Mesenchymal stem cell (in vitro differentiated cells and primary cell): Measurements from ENCODE around the gene PGLYRP2.
"Not testable (repeated sequence)": the region's sequence is repeated elsewhere in the genome, so short reads cannot be mapped to it uniquely, and the experiment has no call there.

Experiments
- DNase-seq: peaks from one replicate; pipeline ENCODE4 v3.0.0-alpha.2; 2013
- H2AFZ ChIP-seq: one replicate; pipeline ENCODE4 v1.6.1; 2013; ENCODE audit warnings: low read depth, mild to moderate bottlenecking, control low read depth, inconsistent platforms, low read length, moderate library complexity
- H2AK5ac ChIP-seq: 2 replicates; pipeline ENCODE4 v1.6.1; 2013; ENCODE audit warnings: low read length, moderate library complexity, mild to moderate bottlenecking, inconsistent platforms; ENCODE audit not compliant: severe bottlenecking
- H2BK120ac ChIP-seq: one replicate; pipeline ENCODE4 v1.6.1; 2013; ENCODE audit warnings: low read depth, mild to moderate bottlenecking, inconsistent platforms, low read length, moderate library complexity
- H2BK12ac ChIP-seq, 2 experiments: one replicate each; pipeline ENCODE4 v1.6.1; 2013; ENCODE audit warnings: inconsistent platforms in 2 of 2, low read length in 2 of 2, mild to moderate bottlenecking in 2 of 2, moderate library complexity in 2 of 2, control low read depth in 1 of 2
- H2BK15ac ChIP-seq: one replicate; pipeline ENCODE4 v1.6.1; 2013; ENCODE audit warnings: mild to moderate bottlenecking, low read depth, inconsistent platforms; ENCODE audit not compliant: poor library complexity, severe bottlenecking
- H2BK5ac ChIP-seq: 2 replicates; pipeline ENCODE4 v1.6.1; 2013; ENCODE audit warnings: low read depth, mild to moderate bottlenecking, low read length, control low read depth, inconsistent platforms; ENCODE audit not compliant: poor library complexity, severe bottlenecking
- H3K14ac ChIP-seq, 2 experiments: one replicate each; pipeline ENCODE4 v1.6.1; 2013; ENCODE audit warnings: inconsistent platforms in 2 of 2, low read length in 2 of 2, control low read depth in 1 of 2, mild to moderate bottlenecking in 1 of 2, moderate library complexity in 1 of 2
- H3K18ac ChIP-seq, 2 experiments: one replicate each; pipeline ENCODE4 v1.6.1; 2013; ENCODE audit warnings: inconsistent platforms in 2 of 2, low read length in 2 of 2, control low read depth in 1 of 2, low read depth in 1 of 2, mild to moderate bottlenecking in 1 of 2
- H3K23ac ChIP-seq, 2 experiments: one replicate each; pipeline ENCODE4 v1.6.1; 2013; ENCODE audit warnings: inconsistent platforms in 2 of 2, low read length in 2 of 2, mild to moderate bottlenecking in 2 of 2, moderate library complexity in 2 of 2, control low read depth in 1 of 2
- H3K27ac ChIP-seq: 2 replicates; pipeline ENCODE4 v1.5.1; 2013; ENCODE audit warnings: mild to moderate bottlenecking, moderate library complexity, low read length, control low read depth, inconsistent platforms; ENCODE audit not compliant: poor library complexity, severe bottlenecking
- H3K27me3 ChIP-seq, 2 experiments: 2 replicates each; pipeline versions ENCODE4 v1.6.1 to v1.7.0; 2013; ENCODE audit warnings: low read length in 2 of 2, mild to moderate bottlenecking in 2 of 2, moderate library complexity in 2 of 2, control low read depth in 1 of 2, inconsistent platforms in 1 of 2; ENCODE audit not compliant: control insufficient read depth in 1 of 2, insufficient read depth in 1 of 2
- H3K36me3 ChIP-seq, 2 experiments: 2 replicates each; pipeline versions ENCODE4 v1.6.1 to v1.7.0; 2013; ENCODE audit warnings: low read length in 2 of 2, control low read depth in 1 of 2, inconsistent platforms in 1 of 2, low read depth in 1 of 2, mild to moderate bottlenecking in 1 of 2; ENCODE audit not compliant: insufficient read depth in 2 of 2, control insufficient read depth in 1 of 2
- H3K4ac ChIP-seq, 2 experiments: one replicate each; pipeline ENCODE4 v1.6.1; 2013; ENCODE audit warnings: inconsistent platforms in 2 of 2, low read length in 2 of 2, mild to moderate bottlenecking in 2 of 2, moderate library complexity in 2 of 2, control low read depth in 1 of 2, low read depth in 1 of 2
- H3K4me1 ChIP-seq: 2 replicates; pipeline ENCODE4 v1.6.1; 2013; ENCODE audit warnings: low read depth, low read length, control low read depth; ENCODE audit not compliant: control insufficient read depth, insufficient read depth
- H3K4me2 ChIP-seq: 2 replicates; pipeline ENCODE4 v1.6.1; 2013; ENCODE audit warnings: low read length, mild to moderate bottlenecking, inconsistent platforms; ENCODE audit not compliant: poor library complexity, severe bottlenecking
- H3K4me3 ChIP-seq, 2 experiments: 2 replicates each; pipeline versions ENCODE4 v1.5.1 to v1.7.0; 2013; ENCODE audit warnings: low read length in 2 of 2, mild to moderate bottlenecking in 2 of 2, control low read depth in 1 of 2, low read depth in 1 of 2; ENCODE audit not compliant: insufficient read depth in 1 of 2
- H3K79me1 ChIP-seq: replicated peaks from 2 replicates; pipeline ENCODE4 v1.6.1; 2013; ENCODE audit warnings: mild to moderate bottlenecking, control low read depth, low read length, inconsistent platforms; ENCODE audit not compliant: poor library complexity, severe bottlenecking
- H3K9ac ChIP-seq: 2 replicates; pipeline ENCODE4 v1.7.0; 2013; ENCODE audit warnings: mild to moderate bottlenecking, low read length, moderate library complexity
- H3K9me3 ChIP-seq: 2 replicates; pipeline ENCODE4 v1.7.0; 2013; ENCODE audit warnings: mild to moderate bottlenecking, low read length; ENCODE audit not compliant: control insufficient read depth
- H4K8ac ChIP-seq: one replicate; pipeline ENCODE4 v1.6.1; 2013; ENCODE audit warnings: inconsistent platforms, mild to moderate bottlenecking, low read length, moderate library complexity
- H4K91ac ChIP-seq: one replicate; pipeline ENCODE4 v1.6.1; 2013; ENCODE audit warnings: mild to moderate bottlenecking, low read length, inconsistent platforms
- WGBS: methylation state at CpG from one replicate; pipeline ENCODE4 v1.1.7; 2013; ENCODE audit warnings: mixed read lengths; 5-methylcytosine and 5-hydroxymethylcytosine counted together

The PGLYRP2 gene

DNA sequence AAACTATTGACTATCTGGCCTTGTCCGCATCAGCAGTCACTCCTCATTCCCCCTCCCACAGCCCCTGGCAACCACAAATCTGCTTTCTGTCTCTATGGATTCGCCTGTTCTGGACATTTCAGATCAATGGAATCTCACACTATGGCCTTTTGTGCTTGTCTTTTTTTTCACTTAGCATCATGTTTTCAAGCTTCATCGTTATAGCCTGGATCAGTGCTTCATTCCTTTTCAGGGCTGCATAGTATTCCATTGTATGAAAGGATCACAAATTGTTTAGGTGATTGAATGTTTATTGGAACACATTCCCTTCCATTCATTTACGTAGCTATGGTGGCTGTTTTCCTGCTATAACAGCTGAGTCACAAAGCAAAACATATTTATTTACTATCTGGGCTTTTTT, 7.7 kb upstream of the PGLYRP2 start:
- Histone ChIP-seq H2BK120ac (no peak overlapping the region), H4K8ac (no peak overlapping the region), H2BK5ac (no peak overlapping the region), H2BK12ac (no peak overlapping the region), H3K4me2 (no peak overlapping the region), H3K27ac (no peak overlapping the region), H3K4me3 (no peak overlapping the region), H3K9me3 (no peaks in the 10 kb centered on the region), H4K91ac (no peak overlapping the region), H3K36me3 (no peaks in the 10 kb centered on the region), H3K79me1 (no peaks in the 10 kb centered on the region), H2AFZ (no peak overlapping the region), H3K9ac (no peak overlapping the region), H2BK15ac (no peak overlapping the region), H3K4me1 (no peaks in the 10 kb centered on the region), H3K4ac (no peak overlapping the region), H3K23ac (no peak overlapping the region), H3K18ac (no peak overlapping the region), H2AK5ac (no peak overlapping the region), H3K27me3 (no peaks in the 10 kb centered on the region), H3K14ac (no peak overlapping the region)
- no peak for DNase-seq
- 63% methylated on average over 3 of the region's 4 CpGs for WGBS

DNA sequence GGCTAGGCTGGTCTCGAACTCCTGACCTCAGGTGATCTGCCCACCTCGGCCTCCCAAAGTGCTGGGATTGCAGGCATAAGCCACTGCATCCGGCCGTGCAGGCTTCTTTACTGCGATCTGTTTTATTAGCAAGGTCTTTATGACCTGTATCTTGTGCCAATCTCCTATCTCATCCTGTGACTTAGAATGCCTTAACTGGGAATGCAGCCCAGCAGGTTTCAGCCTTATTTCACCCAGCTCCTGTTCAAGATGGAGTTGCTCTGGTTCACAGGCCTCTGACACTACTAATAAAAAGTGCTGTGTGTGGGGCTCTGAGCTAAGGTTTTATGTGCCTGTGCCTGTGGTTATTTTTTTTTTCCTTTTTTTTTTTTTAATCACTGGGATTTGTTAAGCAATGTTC, 6.5 kb upstream of the PGLYRP2 start:
- H3K4me2 ChIP-seq, H3K18ac ChIP-seq, H3K79me1 ChIP-seq, H3K27ac ChIP-seq, H3K4me1 ChIP-seq, H3K9ac ChIP-seq, H3K4ac ChIP-seq, H3K23ac ChIP-seq, H2BK12ac ChIP-seq, H2AK5ac ChIP-seq, DNase-seq, H3K9me3 ChIP-seq, H3K4me3 ChIP-seq, H2BK15ac ChIP-seq, H4K91ac ChIP-seq, H2BK5ac ChIP-seq, H3K27me3 ChIP-seq, H2BK120ac ChIP-seq, H4K8ac ChIP-seq, H3K36me3 ChIP-seq, H3K14ac ChIP-seq, H2AFZ ChIP-seq: not testable (repeated sequence)
- WGBS: 80% methylated on average over 5 of the region's 5 CpGs

DNA sequence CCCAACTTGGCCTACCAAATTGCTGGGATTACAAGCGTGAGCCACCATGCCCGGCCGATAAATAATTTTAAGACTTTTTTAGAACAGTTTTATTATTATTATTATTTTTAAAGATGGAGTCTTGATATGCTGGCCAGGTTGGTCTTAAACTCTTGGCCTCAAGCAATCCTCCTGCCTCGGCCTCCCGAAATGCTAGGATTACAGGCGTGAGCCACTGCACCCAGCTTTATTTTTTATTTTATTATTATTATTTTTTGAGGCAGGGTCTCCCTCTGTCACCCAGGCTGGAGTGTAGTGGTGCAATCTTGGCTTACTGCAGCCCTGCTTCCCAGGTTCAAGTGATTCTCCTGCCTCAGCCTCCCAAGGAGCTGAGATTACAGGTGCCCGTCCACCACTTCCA, 1.7 kb upstream of the PGLYRP2 start:
- not testable (repeated sequence) for H3K4me2 ChIP-seq, H3K14ac ChIP-seq, H2BK120ac ChIP-seq, H4K8ac ChIP-seq, H3K79me1 ChIP-seq, H2BK12ac ChIP-seq, H3K27me3 ChIP-seq, H3K9ac ChIP-seq, H3K9me3 ChIP-seq, H4K91ac ChIP-seq, H3K36me3 ChIP-seq, H2AFZ ChIP-seq, DNase-seq, H3K4me1 ChIP-seq, H3K4me3 ChIP-seq, H3K18ac ChIP-seq, H3K4ac ChIP-seq, H3K23ac ChIP-seq, H2AK5ac ChIP-seq, H3K27ac ChIP-seq, H2BK15ac ChIP-seq, H2BK5ac ChIP-seq
- WGBS: 89% methylated on average over 1 of the region's 7 CpGs

DNA sequence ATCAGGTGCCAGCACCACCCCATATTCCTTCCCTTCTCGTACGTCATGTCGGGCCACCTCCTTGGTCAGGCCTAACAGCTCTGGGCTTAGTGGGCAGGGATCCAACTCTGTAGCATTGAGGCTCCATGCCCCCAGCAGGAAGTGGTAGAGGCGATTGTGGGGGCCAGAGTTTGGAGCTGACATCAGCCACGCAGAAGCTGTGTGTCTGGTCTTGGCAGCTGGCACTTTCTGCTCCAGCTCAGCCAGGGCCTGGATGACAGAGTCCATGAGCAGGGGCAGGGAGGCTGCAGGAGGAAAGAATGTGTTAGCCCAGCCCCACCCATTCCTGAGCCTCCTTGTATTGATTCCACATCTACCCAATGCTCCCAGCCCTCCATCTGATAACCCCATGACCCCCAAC, 3.0 kb downstream of the PGLYRP2 start:
- 82% methylated on average over 5 of the region's 5 CpGs for WGBS
- no peak overlapping the region for H4K91ac ChIP-seq
- DNase-seq: no peak

More for the DNA sequence above, 3.0 kb downstream of the PGLYRP2 start:
- Histone ChIP-seq H4K8ac (no peak overlapping the region), H2AFZ (no peak overlapping the region), H3K4me2 (no peak overlapping the region), H3K9ac (no peak overlapping the region), H3K36me3 (no peaks in the 10 kb centered on the region), H3K4me3 (no peak overlapping the region), H3K4me1 (no peaks in the 10 kb centered on the region), H2BK5ac (no peak overlapping the region), H2BK15ac (no peak overlapping the region), H3K9me3 (peaks cover 2% of the 10 kb centered on the region), H3K14ac (no peak overlapping the region), H2BK12ac (no peak overlapping the region), H2BK120ac (no peak overlapping the region), H3K18ac (no peak overlapping the region), H3K4ac (no peak overlapping the region), H3K27me3 (peaks cover 0 to 6% of the 10 kb centered on the region in 2 experiments), H3K27ac (no peak overlapping the region), H3K23ac (no peak overlapping the region), H2AK5ac (no peak overlapping the region), H3K79me1 (no peaks in the 10 kb centered on the region)
